CD4-positive, alpha-beta T cell (primary cell): ENCODE results near the gene ENC1. TPM values are rescaled to one million over a fixed set of nuclear protein-coding genes. Genes with fewer than 3 reads are reported as not detected.

ENCODE experiments used
- ATAC-seq: fragments of 200-7000 bp; cut with Tn5 transposase; one replicate; pipeline ENCODE4 v1.10.0; 2022; ENCODE audit warnings: mild to moderate bottlenecking; ENCODE audit not compliant: poor library complexity
- CTCF ChIA-PET: fragments of 350-600 bp; sonication (Branson Sonifier 250); formaldehyde crosslinking; loops from one replicate; lab custom pipeline; 2021; ENCODE audit warnings: antibody characterized with exemption, inconsistent platforms; lab: Charles Lee
- POLR2A ChIA-PET: fragments of 350-600 bp; sonication (Branson Sonifier 250); formaldehyde crosslinking; loops from one replicate; lab custom pipeline; 2021; ENCODE audit warnings: antibody characterized with exemption, inconsistent platforms; lab: Charles Lee
- DNase-seq, 14 experiments: peaks; one replicate each; pipeline ENCODE4 v3.0.0-alpha.2; 2013 to 2020; ENCODE audit warnings: mixed read lengths in 2 of 14
- H3K27ac ChIP-seq, 2 donors: one replicate each; pipeline versions ENCODE4 v1.5.1 to v1.7.0; 2013; ENCODE audit warnings: low read length in 2 of 2, low read depth in 1 of 2, mild to moderate bottlenecking in 1 of 2
- H3K27me3 ChIP-seq, 2 experiments: 1 replicate in 1 of 2; 2 replicates in 1 of 2; pipeline versions ENCODE4 v1.6.1 to v1.7.0; 2013; ENCODE audit warnings: low read length in 2 of 2, control low read depth in 1 of 2, mild to moderate bottlenecking in 1 of 2, moderate library complexity in 1 of 2; ENCODE audit not compliant: insufficient read depth in 2 of 2, control insufficient read depth in 1 of 2
- H3K36me3 ChIP-seq: one replicate; pipeline ENCODE4 v1.6.1; 2013; ENCODE audit warnings: low read length, control low read depth; ENCODE audit not compliant: insufficient read depth
- H3K4me1 ChIP-seq: one replicate; pipeline ENCODE4 v1.6.1; 2013; ENCODE audit warnings: low read length, control low read depth; ENCODE audit not compliant: insufficient read depth
- H3K4me3 ChIP-seq: one replicate; pipeline ENCODE4 v1.5.1; 2013; ENCODE audit warnings: mild to moderate bottlenecking, low read length, moderate library complexity
- H3K9me3 ChIP-seq, 2 experiments: 1 replicate in 1 of 2; 2 replicates in 1 of 2; pipeline versions ENCODE4 v1.6.1 to v1.7.0; 2013; ENCODE audit warnings: low read length in 2 of 2, mild to moderate bottlenecking in 2 of 2, control low read depth in 1 of 2, moderate library complexity in 1 of 2; ENCODE audit not compliant: control insufficient read depth in 1 of 2, insufficient read depth in 1 of 2
- H3K27ac Mint-ChIP-seq: one replicate; pipeline ENCODE4 v1.8.0; 2020; ENCODE audit warnings: mixed read lengths
- H3K27me3 Mint-ChIP-seq: one replicate; pipeline ENCODE4 v1.8.0; 2021; ENCODE audit warnings: mixed read lengths
- H3K36me3 Mint-ChIP-seq: one replicate; pipeline ENCODE4 v1.8.0; 2021; ENCODE audit warnings: low read depth, mixed read lengths
- H3K4me1 Mint-ChIP-seq: one replicate; pipeline ENCODE4 v1.8.0; 2021; ENCODE audit warnings: low read depth, mixed read lengths
- H3K4me3 Mint-ChIP-seq: one replicate; pipeline ENCODE4 v1.8.0; 2020; ENCODE audit warnings: mild to moderate bottlenecking, mixed read lengths
- H3K9me3 Mint-ChIP-seq: one replicate; pipeline ENCODE4 v1.8.0; 2020; ENCODE audit warnings: mixed read lengths
- CTCF ChIP-seq: fragments of 200-600 bp; IDR thresholded peaks from one replicate; pipeline ENCODE4 v1.8.0; 2022; ENCODE audit warnings: antibody characterized with exemption, mild to moderate bottlenecking
- intact Hi-C, 2 experiments: fragments of 100-400 bp; cut with DNase I in 1 of 2; cut with micrococcal nuclease in 1 of 2; formaldehyde crosslinking; loops; one replicate each; pipeline versions ENCODE4 v1.15.1 to v1.9.0; 2023 to 2025; cut with DNase I, micrococcal nuclease
- total RNA-seq, 174 experiments: library from RNA in 2 of 174; stranded (reverse) in 2 of 174; gene quantifications; one replicate each; pipeline ENCODE4 v1.2.3 and lab custom pipeline; 2021 to 2026

The ENC1 gene
- total RNA-seq, 2 experiments from 2014 or later: 39.6 to 40.1 TPM

GRCh38 chr5:74623006-74623611 lies 17.4 kb downstream of the ENC1 start:
- no peak for ATAC-seq
- POLR2A ChIA-PET: no interaction called here

GRCh38 chr5:74622122-74622521 lies 18.4 kb downstream of the ENC1 start:
- ATAC-seq (no peak), DNase-seq (no peak)
- Mint-ChIP-seq H3K4me3 (no peak overlapping the region), H3K36me3 (no peaks in the 10 kb centered on the region), H3K27me3 (peaks cover 11% of the 10 kb centered on the region), H3K27ac (no peak overlapping the region), H3K4me1 (no peaks in the 10 kb centered on the region), H3K9me3 (no peaks in the 10 kb centered on the region)
- Histone ChIP-seq H3K27me3 (peaks cover 0 to 3% of the 10 kb centered on the region in 2 experiments), H3K36me3 (no peaks in the 10 kb centered on the region), H3K27ac (no peak overlapping the region), H3K4me1 (no peaks in the 10 kb centered on the region), H3K9me3 (peaks cover 0 to 4% of the 10 kb centered on the region in 2 experiments), H3K4me3 (no peak overlapping the region)
- no peak for TF ChIP-seq CTCF
- ChIA-PET CTCF (no interaction called here), POLR2A (no interaction called here)
- intact Hi-C loops: no loop called here

More at GRCh38 chr5:74623006-74623611, 17.4 kb downstream of the ENC1 start:
- H3K27ac Mint-ChIP-seq: no peak overlapping the region
- H3K27me3 Mint-ChIP-seq: peaks cover 11% of the 10 kb centered on the region
- Histone ChIP-seq H3K4me1 (no peaks in the 10 kb centered on the region), H3K27me3 (no peaks in the 10 kb centered on the region), H3K4me3 (no peak overlapping the region), H3K27ac (no peak overlapping the region), H3K36me3 (no peaks in the 10 kb centered on the region), H3K9me3 (peaks cover 0 to 4% of the 10 kb centered on the region in 2 experiments)
- CTCF ChIA-PET: no interaction called here
- intact Hi-C loops: no loop called here
- peaks cover 4% of the 10 kb centered on the region for H3K4me1 Mint-ChIP-seq
- DNase-seq: no peak
- TF ChIP-seq CTCF: no peak
- no peak overlapping the region for H3K4me3 Mint-ChIP-seq
- no peaks in the 10 kb centered on the region for H3K9me3 Mint-ChIP-seq
- no peaks in the 10 kb centered on the region for H3K36me3 Mint-ChIP-seq

- Mint-ChIP-seq H3K36me3 (no peaks in the 10 kb centered on the region), H3K27me3 (peaks cover 11% of the 10 kb centered on the region), H3K27ac (no peak overlapping the region), H3K4me1 (no peaks in the 10 kb centered on the region), H3K9me3 (no peaks in the 10 kb centered on the region), H3K4me3 (no peak overlapping the region)
- DNase-seq (no peak), ATAC-seq (no peak)
- no peak overlapping the region for H3K27ac ChIP-seq
- TF ChIP-seq CTCF: no peak
- no peaks in the 10 kb centered on the region for H3K36me3 ChIP-seq
- ChIA-PET CTCF (no interaction called here), POLR2A (interaction anchor here (1.3 kb wide), 1 partner anchor 10 kb away, joined by 3 read pairs; no protein-coding TSS in a partner anchor)
- intact Hi-C loops: no loop called here
- H3K4me1 ChIP-seq: no peaks in the 10 kb centered on the region
- no peak overlapping the region for H3K4me3 ChIP-seq
- peaks cover 0 to 4% of the 10 kb centered on the region in 2 experiments for H3K9me3 ChIP-seq
- peaks cover 0 to 3% of the 10 kb centered on the region in 2 experiments for H3K27me3 ChIP-seq
Measured at GRCh38 chr5:74621492-74621891, 19.0 kb downstream of the ENC1 start.
